ENCODE measurements around the gene METTL8.

METTL8 gene

GRCh38 chr2:171433763-171434012, at the start of gene METTL8:
METTL8 (minus strand) TSS chr2:171433990; CDS start chr2:171392185, 41,805 bp downstream.
- DNase-seq = no peak

DNA sequence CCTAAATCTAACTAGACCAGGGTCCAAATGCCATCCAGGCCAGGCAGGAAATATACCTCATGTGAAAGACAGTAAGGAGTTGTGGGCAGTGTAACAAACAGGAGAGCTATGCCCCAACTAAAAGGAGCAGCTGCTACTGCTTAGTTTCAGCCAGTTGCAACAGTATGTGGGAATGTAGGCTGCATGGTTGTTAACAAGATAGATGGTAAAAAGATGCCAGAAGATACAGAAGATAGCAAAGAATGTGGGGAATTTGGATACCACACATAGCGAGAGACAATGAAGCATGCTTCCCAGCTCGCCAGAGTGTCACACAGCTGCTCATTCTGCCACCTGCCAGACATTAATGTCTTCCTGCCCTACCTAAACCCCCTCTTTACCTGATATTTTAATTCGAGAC, 49.1 kb upstream of the METTL8 start:
- DNase-seq = no peak

DNA sequence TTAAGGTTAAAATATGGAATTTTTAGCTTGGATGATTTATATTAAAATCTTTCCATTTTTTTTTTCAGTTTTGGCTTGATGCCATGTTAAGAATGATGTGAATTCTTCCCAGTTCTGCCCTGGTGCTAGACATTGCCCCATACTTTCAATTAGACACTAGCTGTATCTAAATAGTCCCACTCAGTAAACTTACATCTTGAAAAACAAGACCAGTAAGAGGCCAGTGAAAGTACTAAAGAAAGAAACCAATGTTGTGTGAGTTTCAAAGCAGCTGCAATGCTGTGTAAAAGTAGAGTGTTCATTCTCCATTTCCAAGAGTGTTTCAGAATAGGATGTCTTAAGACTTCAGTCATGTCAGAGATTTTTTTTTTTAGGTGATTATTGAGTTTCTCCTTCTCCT, 48.5 kb upstream of the METTL8 start:
- DNase-seq = no peak

DNA sequence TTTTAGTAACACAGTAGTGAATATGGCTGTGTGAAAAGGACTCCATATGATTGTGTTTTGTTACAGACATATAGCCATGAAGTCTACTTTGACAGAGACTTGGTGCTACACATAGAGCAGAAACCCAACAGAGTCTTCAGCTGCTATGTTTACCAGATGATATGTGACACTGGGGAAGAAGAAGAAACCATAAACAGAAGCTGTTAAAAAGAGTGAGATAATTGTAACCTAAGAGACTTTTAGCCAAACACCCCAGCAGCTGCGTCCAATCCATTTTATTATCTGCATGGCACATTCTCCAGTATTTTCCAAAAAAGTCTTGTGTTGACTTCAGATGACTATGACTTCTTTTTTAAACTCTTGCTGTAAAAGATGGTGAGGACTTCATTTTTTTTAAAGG, 47.1 kb upstream of the METTL8 start:
- no peak for DNase-seq

- DNase-seq = no peak
These were observed 45.5 kb upstream of the METTL8 start for GRCh38 chr2:171479154-171479814.

GRCh38 chr2:171478345-171478744, 44.6 kb upstream of the METTL8 start:
- no peak for DNase-seq

- DNase-seq = no peak
These were observed 42.2 kb upstream of the METTL8 start for GRCh38 chr2:171475979-171476378.

DNA sequence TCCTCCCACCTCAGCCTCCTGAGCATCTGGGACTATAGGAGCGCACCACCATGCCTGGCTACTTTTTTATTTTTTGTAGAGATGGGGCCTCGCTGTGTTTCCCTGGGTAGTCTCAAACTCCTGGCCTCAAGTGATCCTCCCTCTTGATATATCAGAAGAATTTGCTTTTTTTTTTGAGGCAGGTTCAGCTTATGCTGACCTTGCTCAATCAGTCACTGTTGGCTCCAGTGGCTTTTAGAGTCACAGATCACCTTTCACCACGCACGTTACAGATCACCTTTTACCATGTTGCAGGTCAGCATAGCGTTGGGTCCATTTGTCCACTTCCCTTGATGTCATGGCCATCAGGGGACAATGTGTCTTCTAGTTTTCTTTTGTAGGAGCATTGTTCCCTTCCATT, 36.3 kb upstream of the METTL8 start:
- DNase-seq = no peak

DNA sequence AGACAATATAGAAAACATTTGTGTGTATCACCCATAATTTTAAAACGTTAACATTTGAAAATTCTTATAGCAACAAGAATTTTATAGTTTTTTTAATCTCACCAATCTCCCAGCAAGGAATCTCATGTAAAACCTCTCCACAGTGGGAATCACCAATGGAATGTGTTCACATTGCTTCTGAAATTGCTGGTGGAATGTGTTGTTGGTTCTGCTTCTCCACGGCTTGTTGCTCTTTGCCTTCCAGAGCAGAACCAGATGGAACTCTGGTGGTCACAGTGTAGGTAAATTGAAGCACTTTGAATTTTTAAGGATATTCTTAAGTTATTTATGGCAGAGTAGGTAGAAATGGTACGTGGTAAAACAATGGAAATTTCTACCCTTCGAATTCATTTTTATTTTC, 35.4 kb upstream of the METTL8 start:
- no peak for DNase-seq

- no peak for DNase-seq
These were observed 26.7 kb upstream of the METTL8 start for GRCh38 chr2:171460537-171460936.

DNA sequence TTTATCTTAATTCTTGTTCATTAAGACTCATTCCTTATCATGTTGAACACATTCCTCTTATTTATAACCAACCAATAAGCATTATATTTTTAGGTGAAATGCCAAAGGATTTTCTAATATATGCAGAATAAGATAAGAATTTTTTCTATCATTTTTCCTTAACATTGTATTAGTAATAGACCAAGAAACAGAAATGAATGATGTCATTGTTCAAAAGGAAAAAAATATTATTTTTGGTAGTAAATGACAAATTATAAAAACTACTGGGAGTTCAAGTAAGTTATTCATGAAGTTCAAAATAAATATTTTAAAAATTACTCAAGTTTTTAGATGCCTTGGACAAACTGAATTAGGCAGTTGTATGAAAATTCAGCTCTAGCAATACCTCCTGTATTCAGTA, 25.7 kb upstream of the METTL8 start:
- DNase-seq = no peak

GRCh38 chr2:171452773-171453172, 19.0 kb upstream of the METTL8 start:
- no peak for DNase-seq

DNA sequence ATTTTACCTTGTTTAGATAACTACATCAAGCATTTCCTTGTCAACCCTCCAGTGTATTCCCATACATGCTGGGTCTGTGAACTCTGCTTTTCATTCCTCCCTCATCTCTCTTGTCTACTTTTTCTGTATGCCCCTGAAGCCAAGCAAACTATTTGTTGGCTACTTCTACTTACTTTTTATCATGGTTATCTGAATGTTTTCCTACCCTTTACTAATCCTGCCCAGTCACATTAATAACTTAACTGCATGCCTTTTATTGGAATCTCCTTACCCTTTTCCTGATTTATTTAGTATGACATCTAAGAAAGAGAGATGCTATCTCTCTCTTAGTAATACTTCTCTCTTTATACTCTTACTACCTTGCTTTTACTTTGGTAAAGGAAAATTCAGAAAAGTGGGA, 17.3 kb upstream of the METTL8 start:
- no peak for DNase-seq

DNA sequence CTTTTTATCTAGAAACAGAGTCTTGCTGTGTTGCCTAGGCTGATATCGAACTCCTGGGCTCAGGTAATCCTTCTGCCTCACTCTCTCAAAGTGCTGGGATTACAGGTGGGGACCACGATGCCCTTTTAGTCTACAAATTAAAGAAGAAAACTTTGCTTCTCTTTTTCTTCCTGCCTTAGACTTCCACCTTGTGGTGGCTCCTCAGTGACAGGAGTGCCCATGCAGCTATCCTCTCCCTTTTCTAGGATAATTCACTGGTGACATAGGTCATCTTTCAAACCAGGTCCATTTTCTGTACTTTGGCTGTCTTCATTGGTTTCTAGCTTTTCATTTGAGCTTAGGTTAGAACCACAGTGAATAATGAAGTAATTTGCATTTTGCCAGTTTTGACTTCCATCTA, 13.9 kb upstream of the METTL8 start:
- no peak for DNase-seq

GRCh38 chr2:171441470-171441869, 7.7 kb upstream of the METTL8 start:
- DNase-seq = no peak

DNA sequence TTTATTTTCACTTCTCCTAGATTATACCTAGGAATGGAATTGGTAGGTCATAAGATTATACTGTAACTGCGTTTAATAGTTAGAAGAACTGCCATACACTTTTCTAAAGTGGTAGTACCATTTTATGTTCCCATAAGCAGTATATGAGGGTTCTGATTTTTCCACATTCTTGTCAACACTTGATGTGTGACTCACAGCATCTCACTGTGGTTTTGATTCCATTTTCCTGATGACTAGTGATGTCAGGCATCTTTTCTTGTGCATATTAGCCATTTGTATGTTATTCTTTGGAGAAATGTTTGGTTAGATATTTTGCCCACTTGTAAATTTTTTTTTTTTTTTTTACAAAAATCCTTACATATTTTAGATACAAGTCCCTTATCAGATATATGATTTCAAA, 2.5 kb upstream of the METTL8 start:
- DNase-seq = no peak

GRCh38 chr2:171434013-171434989, 511 bp upstream of the METTL8 start, which contains the start of gene DCAF17:
DCAF17 (plus strand) TSS chr2:171434226; CDS start chr2:171434578, 352 bp downstream.
- peak; percentile 51 for DNase-seq

DNA sequence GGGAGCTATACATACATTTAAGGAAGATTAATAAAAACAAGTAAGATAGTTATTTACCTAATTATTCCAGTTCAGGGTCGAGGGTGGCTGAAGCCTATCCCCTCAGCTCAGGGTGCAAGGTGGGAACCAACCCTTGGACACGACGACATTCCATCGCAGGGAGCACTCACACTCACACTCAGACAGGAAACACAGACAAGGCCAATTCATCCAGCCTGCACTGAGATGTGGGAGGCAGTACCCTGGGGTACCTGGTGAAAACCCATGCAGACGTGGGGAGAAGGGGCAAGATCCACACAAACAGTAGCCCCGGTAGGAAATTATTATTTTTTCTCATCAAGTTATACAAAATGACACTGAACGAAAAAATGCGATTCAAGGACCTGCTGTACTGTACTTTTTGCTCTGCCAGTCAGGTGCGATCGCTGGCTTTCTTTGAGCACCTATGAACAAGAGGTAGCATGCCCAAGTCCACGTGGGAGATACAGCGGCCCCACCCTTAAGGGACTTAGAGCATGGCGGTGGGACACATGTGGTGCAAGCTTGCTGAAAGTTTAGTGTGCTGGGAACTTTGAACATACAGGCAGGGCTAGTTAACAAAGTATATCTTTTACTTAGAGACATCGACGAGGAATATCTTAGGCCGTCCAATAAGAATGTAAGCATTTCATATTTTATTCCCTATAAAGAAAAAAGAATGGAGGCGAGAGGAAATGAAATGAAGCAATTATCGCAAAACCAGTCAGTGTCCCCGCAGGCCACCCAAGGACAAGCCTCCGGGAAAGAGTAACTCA, 624 bp downstream of the METTL8 start:
- DNase-seq = no peak

- DNase-seq = no peak
These were observed 1.4 kb downstream of the METTL8 start for GRCh38 chr2:171432206-171432968.

- no peak for DNase-seq
These were observed 2.1 kb downstream of the METTL8 start for GRCh38 chr2:171431677-171432167.

DNA sequence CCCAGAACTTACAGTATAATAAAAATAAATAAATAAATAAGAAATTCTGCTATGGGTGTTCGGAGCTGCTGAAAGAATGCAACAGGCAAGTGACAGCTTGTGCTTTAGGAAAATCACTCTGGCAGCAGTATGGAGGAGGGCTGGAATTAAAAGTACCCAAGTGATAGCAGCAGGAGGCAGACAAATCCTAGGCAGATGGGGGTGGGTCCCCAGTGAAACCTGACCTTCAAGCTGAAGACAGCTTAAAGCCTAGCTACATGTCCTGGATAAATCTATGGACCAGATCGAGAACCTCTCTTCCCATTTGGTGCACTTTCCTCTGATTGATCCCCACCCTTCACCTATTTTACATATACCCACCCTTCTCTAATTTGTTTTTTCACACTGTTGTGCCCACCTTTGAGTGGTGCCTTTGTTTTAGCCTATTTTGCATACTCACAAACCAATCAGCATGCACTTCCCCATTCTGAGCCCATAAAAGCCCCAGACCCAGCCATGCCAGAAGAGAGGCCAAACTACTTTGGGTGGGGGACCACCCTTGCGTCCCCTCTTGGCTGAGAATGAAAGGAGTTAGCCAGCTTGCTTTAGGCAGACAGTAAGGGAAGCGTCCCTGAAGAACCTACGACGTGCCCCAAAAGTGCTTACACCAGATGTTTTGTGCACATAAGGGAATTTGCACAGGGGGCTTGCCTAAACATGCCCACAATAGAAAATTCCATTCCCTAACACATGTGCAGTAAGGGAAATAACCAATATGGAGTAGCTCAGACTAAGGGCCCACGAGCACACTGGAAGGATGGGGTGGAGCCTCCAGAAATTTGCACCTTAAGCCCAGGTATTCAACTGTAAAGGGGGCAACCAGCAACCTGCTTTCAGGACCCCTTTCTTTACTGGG, 3.0 kb downstream of the METTL8 start:
- DNase-seq = no peak
